ENCODE data around the gene WFIKKN1.

WFIKKN1 gene

DNA sequence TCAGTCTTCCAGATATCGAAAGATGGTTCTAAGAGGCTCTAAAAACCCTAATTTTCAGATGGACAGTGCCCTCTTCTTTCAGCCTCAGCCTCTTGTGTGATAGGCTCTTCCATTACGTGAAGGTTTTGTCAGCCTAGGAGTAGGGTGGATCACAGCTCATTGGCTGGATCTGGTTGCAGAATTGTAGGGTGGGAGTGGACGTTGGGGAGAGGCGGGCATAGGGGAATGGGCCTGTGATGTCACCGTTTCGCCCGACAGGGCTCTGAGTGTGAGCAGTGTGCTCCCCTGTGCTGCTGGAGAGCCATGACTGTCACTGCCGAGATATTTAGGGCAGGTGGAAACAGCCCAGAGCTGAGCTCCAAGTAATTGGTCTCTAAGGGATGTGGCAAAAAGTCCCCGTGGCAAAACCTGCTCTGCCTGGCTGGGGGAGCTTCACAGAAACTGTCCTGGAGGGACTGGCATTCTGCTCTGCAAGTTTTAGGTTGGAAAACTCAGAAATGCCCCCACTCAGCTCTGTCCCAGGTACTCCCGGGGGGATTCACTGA is 6.2 kb upstream of the WFIKKN1 start:
- no peak for DNase-seq (ENCODE audit: low read depth)

DNA sequence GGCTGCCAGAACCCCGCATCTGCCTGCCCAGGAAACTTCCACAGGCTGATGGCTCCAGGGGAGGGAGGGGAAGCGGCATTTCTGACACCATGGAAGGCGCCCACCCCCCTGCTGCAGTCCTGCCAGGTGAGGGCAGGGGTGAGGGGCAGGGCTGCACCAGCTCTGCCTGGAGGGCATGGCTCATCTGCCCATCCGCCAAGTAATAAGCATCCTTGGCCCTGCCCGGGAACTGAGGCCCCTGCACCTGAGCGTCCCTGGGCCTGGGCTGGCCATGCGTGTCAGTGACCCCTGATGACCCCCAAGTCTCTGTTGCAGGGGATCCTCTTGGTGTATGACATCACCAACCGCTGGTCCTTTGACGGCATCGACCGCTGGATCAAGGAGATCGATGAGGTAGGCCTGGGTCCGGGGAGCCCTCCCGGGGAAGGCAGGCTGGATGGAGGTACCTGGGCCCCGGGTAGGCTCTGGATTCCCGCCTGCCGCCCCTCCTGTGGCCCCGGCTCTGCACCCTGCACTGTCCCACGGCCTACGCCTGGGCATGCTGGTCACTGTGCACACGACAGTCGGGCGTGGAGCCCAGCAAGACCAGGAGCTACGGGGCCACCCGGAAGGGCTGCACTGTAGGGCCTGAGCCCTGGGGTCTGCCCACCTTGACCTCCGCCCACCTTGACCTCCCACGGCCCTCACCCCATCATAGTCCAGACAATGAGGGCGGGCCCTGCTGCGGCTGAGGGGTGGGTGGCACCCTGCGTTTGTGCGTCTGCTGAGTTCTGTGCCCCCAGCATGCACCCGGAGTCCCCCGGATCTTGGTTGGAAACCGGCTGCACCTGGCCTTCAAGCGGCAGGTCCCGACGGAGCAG is 5.4 kb upstream of the WFIKKN1 start:
- no peak for DNase-seq (ENCODE audit: low read depth)

DNA sequence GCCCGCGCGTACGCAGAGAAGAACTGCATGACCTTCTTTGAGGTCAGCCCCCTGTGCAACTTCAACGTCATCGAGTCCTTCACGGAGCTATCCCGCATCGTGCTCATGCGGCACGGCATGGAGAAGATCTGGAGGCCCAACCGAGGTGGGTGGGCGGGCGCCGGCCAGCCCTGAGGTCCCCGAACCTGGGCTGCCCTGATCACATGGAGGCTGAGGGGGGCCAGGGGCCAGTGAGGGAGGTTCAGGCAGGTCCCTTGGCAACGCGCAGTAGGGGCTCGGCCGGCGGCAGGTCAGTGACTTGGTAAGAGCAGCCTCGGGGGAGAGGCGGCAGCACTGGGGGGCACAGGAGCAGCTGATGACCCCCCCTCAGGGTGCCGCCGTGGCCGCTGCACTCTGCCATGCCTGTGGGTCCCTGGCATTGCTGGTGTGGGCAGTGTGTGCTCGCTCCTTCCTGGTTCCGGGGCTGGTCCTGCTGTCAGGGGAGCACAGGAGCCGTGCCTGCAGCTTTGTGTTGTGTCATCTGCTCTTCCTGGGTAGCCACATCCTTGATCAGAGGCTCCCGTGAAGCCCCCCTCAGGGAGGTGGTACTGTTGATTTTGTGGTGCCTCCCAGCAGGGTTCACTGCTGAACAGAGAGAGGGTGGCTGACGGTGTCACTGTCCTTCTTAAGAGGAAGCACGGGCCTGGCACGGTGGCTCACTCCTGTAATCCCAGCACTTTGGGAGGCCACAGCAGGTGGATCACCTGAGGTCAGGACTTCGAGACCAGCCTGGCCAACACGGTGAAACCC is 4.6 kb upstream of the WFIKKN1 start:
- no peak for DNase-seq (ENCODE audit: low read depth)

DNA sequence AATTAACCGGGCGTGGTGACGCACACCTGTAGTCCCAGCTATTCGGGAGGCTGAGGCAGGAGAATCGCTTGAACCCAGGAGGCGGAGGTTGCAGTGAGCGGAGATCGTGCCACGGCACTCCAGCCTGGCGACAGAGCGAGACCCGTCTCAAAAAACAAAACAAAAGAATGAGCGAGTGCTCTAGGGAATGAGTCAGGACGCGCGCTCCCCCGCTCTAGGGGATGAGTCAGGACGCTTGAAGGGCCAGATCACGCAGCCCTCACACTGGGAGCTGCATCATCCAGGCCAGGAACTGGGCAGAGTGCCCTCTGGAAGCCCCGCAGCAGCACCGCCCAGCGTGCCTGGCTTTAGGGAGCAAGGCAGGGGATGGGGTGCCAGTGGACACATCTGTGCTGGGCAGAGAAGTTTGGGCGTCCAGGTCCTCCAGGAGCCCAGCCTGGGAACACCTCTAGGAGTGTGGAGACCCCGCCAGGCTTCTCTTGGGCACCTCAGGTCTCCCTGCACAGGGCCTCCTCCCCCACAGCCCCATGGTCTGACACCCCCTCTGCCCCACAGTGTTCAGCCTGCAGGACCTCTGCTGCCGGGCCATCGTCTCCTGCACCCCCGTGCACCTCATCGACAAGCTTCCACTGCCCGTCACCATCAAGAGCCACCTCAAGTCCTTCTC is 3.9 kb upstream of the WFIKKN1 start:
- peak; percentile 97 for DNase-seq (ENCODE audit: low read depth)

DNA sequence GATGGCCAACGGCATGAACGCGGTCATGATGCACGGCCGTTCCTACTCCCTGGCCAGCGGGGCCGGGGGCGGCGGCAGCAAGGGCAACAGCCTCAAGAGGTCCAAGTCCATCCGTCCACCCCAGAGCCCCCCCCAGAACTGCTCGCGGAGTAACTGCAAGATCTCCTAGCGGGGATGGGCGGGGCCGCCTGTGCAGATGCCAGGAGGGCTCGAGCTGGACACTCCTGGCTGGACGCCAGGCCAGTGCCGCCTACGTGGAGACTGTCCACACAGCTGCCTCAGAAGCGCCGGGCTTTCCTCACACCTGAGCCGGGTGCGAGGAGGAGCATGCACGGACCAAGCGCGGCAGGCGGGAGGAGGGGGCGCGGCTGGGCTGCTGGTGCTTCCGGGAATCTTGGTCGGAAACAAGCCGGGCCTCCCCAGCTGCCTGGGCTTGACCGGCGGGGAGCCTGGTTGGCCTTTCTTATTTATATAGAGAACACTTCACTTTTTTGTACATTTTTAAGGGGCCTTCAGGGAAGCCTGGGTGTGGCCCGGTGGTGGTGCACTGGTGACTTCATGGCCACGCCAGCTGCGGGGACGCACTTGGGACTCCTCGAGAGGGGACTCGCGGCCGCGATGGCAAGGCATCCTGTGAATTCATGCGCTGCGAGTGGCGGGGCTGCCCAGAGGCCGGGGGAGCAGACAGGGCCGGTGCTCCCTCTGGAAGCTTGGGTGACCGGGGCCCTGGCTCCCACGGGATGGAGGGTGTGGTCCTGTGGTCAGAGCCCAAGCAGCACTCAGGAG is 3.1 kb upstream of the WFIKKN1 start:
- DNase-seq (ENCODE audit: low read depth) = no peak

DNA sequence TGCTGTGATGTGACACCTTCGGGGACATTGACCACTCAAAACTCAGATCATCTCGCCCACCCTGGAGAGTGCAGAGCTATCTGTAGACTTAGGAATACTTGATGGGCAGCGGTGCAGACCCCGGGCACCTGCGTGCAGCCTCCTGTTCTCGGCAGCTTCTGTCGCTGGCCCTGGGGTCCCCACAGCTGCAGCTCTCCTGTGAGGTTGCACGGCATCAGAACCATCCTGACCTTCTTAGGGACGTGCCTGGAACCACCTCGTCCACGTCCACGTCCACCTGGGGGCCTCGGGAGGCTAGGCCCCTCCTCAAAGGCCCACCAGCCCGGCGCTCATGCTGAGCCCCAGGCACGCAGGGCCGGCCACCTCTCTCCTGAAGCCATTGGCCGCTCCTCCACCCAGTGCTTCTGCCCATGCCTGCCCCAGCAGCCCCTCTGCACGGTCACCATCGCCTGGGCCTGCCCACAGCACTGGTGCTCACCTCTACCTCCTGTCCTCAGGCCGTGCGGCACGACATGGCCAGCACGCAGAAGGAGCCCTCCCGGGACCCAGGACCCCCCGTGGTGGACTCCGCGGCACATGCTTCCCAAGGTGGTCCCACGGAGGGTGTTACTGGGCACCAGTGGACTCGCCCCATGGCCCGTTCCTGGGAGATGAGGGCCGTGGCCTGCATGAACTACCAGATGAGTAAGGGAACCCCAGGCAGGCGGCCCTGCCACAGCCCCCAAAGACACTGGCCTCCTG is 2.3 kb upstream of the WFIKKN1 start:
- no peak for DNase-seq (ENCODE audit: low read depth)

DNA sequence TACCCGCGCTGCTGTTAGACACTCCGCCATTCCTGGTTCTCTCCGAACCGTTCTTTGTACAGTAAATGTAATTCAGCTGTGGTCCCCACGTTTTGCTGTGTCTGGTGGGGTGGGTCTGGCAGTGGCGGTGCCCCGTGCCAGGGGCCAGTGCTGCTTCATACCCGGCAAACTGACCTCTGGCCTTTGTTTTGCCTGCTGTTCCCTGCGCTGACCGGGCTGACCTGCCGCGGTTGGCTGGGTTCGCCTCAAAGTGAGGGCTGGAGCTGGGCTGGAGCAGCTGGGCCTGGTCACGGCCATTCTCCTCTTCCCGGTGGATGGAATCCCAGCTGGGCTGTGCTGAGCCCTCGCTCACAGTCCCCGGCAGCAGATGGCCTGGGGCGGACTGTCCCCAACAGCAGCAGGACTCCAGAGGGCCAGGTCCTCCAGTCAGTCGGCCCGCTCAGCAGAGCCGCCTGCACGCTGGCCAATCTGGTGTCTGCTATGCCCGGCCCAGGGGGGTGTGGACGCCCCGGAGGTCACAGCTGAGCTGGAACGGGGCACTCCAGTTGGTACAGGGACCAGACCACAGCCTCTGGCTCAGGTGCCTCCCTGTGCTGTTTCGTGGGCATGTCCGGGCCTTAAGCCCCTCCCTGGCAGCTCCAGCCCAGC is 1.5 kb upstream of the WFIKKN1 start:
- no peak for DNase-seq (ENCODE audit: low read depth)

DNA sequence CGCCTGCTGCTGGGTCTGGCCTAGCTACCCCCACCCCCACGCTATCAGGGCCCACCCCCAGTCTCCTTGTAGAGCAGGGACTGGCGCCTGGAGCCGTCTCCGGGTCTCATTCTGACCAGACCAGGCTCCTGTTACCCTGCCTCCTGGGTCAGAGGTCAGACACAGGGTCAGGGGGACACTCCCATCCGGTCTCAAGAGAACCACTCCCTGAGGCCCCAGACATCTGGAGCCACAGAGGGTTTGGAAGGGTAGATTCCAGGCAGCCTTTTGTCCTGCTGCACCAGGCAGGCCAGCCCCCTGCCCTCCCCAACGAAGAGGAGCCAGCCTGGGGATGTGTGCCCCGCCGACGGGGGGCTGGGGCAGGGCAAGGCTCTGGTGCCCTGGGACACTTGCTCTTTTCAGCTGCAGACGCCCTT is 944 bp upstream of the WFIKKN1 start:
- no peak for DNase-seq (ENCODE audit: low read depth)

DNA sequence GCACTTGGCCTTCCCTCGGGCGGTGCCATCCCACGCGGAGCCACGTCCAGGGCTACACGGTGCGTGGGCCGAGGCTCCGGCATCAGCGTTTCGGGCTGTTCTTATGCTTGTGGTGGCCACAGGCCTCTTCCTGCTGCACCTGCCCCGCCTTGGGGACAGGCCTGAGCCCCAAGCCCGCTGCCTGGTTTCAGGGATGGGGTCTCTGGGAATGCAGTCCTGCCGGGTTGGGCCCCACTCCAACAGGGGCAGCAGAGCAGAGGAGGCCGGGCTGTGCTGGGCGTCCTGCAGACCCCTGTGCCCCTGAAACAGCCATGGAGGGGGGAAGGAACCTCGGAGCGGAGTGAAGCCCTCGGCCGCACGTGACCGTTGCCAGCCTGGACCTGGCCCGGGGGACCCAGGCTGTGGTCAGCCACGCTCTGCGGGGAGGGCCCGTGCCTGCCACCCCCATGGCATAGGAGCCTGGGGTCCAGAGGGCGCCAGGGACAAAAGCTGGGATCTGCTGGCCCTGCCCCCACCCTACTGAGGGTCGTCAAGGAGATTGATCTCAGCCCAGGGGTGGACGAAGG is 453 bp upstream of the WFIKKN1 start:
- no peak for DNase-seq (ENCODE audit: low read depth)

DNA sequence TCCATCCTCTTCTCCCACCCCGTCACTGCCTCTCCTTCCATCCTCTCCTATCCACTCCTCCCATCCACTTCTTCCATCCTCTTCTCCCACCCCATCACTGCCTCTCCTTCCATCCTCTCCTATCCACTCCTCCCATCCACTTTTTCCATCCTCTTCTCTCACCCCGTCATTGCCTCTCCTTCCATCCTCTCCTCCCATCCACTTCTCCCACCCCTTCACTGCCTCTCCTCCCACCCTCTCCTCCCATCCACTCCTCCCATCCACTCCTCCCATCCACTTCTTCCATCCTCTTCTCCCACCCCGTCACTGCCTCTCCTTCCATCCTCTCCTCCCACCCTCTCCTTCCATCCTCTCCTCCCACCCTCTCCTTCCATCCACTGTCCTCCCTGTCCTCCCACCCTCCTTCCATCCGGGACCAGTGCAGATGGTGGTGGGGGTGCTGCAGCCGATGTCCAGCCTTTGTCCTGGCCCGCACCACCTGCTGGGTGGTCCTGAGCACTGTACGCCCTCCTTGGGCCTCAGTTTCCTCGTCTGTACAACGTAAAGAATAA is 1.1 kb downstream of the WFIKKN1 start:
- no peak for DNase-seq (ENCODE audit: low read depth)

DNA sequence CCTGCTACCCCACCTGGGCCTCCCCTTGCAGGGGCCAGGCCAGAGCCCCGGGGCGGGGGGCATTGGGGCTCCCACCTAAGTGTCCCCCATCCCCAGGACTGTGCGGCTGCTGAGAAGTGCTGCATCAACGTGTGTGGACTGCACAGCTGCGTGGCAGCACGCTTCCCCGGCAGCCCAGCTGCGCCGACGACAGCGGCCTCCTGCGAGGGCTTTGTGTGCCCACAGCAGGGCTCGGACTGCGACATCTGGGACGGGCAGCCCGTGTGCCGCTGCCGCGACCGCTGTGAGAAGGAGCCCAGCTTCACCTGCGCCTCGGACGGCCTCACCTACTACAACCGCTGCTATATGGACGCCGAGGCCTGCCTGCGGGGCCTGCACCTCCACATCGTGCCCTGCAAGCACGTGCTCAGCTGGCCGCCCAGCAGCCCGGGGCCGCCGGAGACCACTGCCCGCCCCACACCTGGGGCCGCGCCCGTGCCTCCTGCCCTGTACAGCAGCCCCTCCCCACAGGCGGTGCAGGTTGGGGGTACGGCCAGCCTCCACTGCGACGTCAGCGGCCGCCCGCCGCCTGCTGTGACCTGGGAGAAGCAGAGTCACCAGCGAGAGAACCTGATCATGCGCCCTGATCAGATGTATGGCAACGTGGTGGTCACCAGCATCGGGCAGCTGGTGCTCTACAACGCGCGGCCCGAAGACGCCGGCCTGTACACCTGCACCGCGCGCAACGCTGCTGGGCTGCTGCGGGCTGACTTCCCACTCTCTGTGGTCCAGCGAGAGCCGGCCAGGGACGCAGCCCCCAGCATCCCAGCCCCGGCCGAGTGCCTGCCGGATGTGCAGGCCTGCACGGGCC is 1.9 kb downstream of the WFIKKN1 start:
- DNase-seq (ENCODE audit: low read depth) = no peak

DNA sequence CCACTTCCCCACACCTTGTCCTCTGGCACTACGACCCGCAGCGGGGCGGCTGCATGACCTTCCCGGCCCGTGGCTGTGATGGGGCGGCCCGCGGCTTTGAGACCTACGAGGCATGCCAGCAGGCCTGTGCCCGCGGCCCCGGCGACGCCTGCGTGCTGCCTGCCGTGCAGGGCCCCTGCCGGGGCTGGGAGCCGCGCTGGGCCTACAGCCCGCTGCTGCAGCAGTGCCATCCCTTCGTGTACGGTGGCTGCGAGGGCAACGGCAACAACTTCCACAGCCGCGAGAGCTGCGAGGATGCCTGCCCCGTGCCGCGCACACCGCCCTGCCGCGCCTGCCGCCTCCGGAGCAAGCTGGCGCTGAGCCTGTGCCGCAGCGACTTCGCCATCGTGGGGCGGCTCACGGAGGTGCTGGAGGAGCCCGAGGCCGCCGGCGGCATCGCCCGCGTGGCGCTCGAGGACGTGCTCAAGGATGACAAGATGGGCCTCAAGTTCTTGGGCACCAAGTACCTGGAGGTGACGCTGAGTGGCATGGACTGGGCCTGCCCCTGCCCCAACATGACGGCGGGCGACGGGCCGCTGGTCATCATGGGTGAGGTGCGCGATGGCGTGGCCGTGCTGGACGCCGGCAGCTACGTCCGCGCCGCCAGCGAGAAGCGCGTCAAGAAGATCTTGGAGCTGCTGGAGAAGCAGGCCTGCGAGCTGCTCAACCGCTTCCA is 2.7 kb downstream of the WFIKKN1 start:
- DNase-seq (ENCODE audit: low read depth) = no peak

DNA sequence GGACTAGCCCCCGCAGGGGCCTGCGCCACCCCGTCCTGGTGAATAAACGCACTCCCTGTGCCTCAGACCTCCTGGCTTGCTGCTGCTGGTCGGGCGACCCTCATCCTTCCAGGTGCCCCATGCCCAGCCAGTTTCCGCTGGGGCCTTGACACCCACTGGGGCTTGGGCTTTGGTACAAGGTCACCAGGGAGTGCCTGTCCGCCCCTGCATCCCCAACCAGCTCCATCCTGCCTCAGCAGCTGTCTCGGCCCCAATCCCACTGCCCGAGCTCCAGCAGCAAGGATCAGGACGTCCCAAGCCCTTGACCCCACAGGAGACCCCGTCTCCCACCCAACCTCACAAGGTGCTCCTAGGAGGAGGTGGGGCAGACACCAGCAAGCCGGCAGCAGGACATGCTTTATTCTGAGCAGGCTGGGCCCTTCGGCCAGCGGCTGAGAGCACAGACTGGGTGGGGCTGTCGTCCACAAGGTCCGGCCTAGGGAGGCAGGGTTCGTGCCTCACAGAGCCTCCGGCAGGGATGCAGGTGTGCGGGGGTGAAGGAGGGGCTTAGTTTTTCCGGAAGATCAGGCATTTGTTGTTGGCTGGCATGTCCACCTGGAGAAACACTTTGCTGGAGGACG is 3.4 kb downstream of the WFIKKN1 start:
- no peak for DNase-seq (ENCODE audit: low read depth)

DNA sequence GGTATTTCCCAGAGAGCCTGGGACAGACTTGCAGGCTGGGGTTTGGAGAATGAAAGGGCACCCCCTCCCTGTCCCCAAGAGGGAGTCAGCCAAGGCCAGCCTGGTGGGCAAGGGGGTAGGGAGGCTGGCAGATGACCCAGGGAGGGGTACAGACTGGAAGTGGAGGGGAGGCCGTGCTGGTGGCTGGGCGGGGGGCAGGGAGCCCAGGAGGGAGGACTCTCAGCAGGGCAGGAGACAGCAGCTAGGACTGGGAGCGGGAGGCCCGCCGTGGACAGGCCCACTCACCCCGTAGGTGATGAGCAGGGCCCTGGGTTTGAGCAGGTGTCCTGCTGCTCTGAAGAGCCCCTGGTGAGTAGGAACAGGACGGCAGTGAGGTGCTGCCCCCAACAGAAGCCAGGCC is 4.2 kb downstream of the WFIKKN1 start:
- no peak for DNase-seq (ENCODE audit: low read depth)

DNA sequence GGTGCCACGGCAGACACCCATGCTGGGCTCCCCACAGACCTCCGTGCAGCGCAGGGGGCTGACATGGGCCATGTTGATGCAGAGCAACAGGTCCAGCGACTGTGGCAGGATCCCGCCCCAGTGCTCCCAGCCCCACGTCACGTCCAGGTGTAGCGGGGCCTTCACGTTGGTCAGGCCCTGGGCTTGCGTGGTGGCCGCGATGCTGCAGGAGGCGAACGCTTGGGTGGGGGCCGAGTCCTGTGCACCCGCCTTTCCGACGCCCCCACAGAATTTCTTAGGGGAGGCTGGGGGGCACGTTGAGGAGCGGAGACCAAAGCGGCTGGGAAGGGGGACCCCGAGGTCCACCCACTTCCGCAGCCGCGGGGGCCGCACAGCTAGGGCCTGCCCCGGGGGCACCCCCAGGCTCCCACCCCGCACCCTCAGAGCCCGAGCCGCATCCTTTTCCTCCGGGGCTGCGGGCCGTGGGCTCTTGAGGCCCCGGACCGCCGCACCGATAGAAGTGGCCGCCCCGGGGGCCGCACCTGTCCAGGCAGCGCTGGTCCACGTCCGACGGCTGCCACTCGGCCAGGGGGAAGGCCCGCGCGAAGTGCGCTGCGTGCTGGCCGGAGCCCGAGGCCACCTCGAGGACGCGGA is 4.9 kb downstream of the WFIKKN1 start:
- DNase-seq (ENCODE audit: low read depth) = no peak

DNA sequence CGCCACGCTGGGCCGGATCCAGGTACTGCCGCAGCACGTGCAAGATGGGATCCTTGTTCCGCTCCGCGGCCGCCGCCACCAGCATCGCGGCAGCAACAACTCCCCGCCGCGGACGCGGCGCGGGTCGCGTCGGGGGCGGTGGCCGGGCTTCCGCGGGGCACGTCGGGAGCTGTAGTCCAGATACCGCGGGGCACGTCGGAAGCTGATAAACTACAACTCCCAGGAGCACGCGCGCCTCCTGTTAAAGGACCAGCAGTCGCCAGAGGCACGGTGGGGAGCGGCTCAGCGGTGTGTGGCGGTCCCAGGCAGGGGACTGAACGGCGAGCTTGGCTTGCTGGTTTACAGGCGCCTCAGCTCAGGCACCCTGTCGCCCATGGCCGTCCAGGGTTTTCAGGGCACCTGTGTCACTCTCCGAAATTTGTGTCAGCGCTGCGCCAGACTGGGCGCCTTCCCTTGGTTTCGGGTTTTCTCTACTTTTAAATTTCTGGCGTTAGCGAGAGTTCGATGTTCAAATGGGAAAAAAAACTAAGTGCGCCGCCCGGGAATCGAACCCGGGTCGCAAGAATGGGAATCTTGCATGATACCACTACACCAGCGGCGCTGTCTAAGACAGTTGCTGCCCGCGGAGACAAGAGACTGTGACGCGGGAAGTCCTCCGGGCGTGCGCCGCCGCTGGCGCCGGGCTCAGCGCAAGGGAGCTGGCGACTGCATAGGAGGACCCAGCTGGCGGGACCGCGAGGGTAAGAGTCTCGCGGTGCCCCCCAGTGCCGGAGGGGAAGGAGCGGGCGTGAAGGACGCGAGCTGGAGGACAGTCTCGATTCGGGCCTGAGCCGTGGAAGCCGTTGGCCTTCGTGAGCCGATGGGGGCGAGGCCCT is 5.7 kb downstream of the WFIKKN1 start, which contains the start of gene METTL26:
TSS of gene METTL26 (minus strand) at position 100 of the 875 bp plus-strand sequence. CDS start at position 85, 15 bp downstream.
- peak; percentile 94 for DNase-seq (ENCODE audit: low read depth)
